Skeletal muscle tissue (tissue), 4 donors: Measurements from ENCODE around the gene RRP1B. TPM values are rescaled to one million over a fixed set of nuclear protein-coding genes. Genes with fewer than 3 reads are reported as not detected.
"Not testable (repeated sequence)": the region's sequence is repeated elsewhere in the genome, so short reads cannot be mapped to it uniquely, and the experiment has no call there.

Experiments used
- H3K27ac ChIP-seq: one replicate; pipeline ENCODE4 v1.7.0; 2013; ENCODE audit warnings: mild to moderate bottlenecking, low read depth, low read length, inconsistent platforms
- H3K27me3 ChIP-seq, 3 donors: one replicate each; pipeline ENCODE4 v1.7.0; 2013; ENCODE audit warnings: low read length in 3 of 3; ENCODE audit not compliant: control insufficient read depth in 3 of 3, insufficient read depth in 3 of 3
- H3K36me3 ChIP-seq, 3 donors: one replicate each; pipeline ENCODE4 v1.7.0; 2013; ENCODE audit warnings: low read length in 3 of 3; ENCODE audit not compliant: control insufficient read depth in 3 of 3, insufficient read depth in 3 of 3
- H3K4me1 ChIP-seq, 3 donors: one replicate each; pipeline ENCODE4 v1.7.0; 2013; ENCODE audit warnings: low read length in 3 of 3, mild to moderate bottlenecking in 3 of 3; ENCODE audit not compliant: control insufficient read depth in 3 of 3, insufficient read depth in 3 of 3
- H3K4me3 ChIP-seq, 3 donors: one replicate each; pipeline ENCODE4 v1.7.0; 2013; ENCODE audit warnings: low read length in 3 of 3
- H3K9ac ChIP-seq, 3 donors: one replicate each; pipeline ENCODE4 v1.7.0; 2013; ENCODE audit warnings: low read length in 3 of 3, mild to moderate bottlenecking in 3 of 3, moderate library complexity in 2 of 3, low read depth in 1 of 3
- H3K9me3 ChIP-seq, 3 donors: one replicate each; pipeline ENCODE4 v1.7.0; 2013; ENCODE audit warnings: low read length in 3 of 3; ENCODE audit not compliant: control insufficient read depth in 3 of 3
- total RNA-seq: library from RNA; depleted of rRNA; stranded (reverse); fragments of >200 nt; gene quantifications from one replicate; pipeline ENCODE4 v1.2.3, GENCODE V29; 2014
- donor health status: Osteomylitis.

Gene RRP1B
- total RNA-seq = 13.6 TPM

GRCh38 chr21:43659136-43660000 is at the start of gene RRP1B, which contains the start of gene HSF2BP:
RRP1B (plus strand) TSS chr21:43659560; CDS start chr21:43659665, 105 bp downstream.
HSF2BP (minus strand) TSS chr21:43659488; CDS start chr21:43658096, 1,392 bp downstream.
- H3K4me1 ChIP-seq = peaks cover 13 to 20% (median 15%) of the 10 kb centered on the region in 3 donors
- peak within 1 kb of the TSS; percentile 78 to 97 (median 94) for H3K4me3 ChIP-seq
- peak within 1 kb of the TSS; percentile 81 for H3K27ac ChIP-seq
- H3K36me3 ChIP-seq = peaks cover 0 to 13% (median 11%) of the 10 kb centered on the region in 3 donors
- H3K9ac ChIP-seq = peak within 1 kb of the TSS; percentile 92 to 93 (median 93)
- H3K27me3 ChIP-seq = no peaks in the 10 kb centered on the region
- H3K9me3 ChIP-seq = no peaks in the 10 kb centered on the region

- Histone ChIP-seq H3K36me3 (no peaks in the 10 kb centered on the region), H3K27ac (no peak overlapping the region), H3K9ac (peak overlapping the region in 1 of 3 donors; percentile 47)
These were observed 47.6 kb upstream of the RRP1B start for GRCh38 chr21:43611598-43612369.

GRCh38 chr21:43613755-43614638 is 45.4 kb upstream of the RRP1B start:
- Histone ChIP-seq H3K27me3 (no peaks in the 10 kb centered on the region), H3K9me3 (no peaks in the 10 kb centered on the region), H3K36me3 (no peaks in the 10 kb centered on the region), H3K27ac (no peak overlapping the region), H3K4me1 (peaks cover 2 to 5% (median 5%) of the 10 kb centered on the region in 3 donors), H3K4me3 (no peak overlapping the region), H3K9ac (no peak overlapping the region)

More at GRCh38 chr21:43611598-43612369, 47.6 kb upstream of the RRP1B start:
- Histone ChIP-seq H3K4me3 (peak overlapping the region in 1 of 3 donors; percentile 1), H3K9me3 (no peaks in the 10 kb centered on the region), H3K27me3 (no peaks in the 10 kb centered on the region), H3K4me1 (peaks cover 2 to 5% (median 5%) of the 10 kb centered on the region in 3 donors)

- Histone ChIP-seq H3K9me3 (peaks cover 0 to 3% (median 0%) of the 10 kb centered on the region in 3 donors), H3K9ac (no peak overlapping the region), H3K36me3 (no peaks in the 10 kb centered on the region), H3K4me3 (no peak overlapping the region), H3K27ac (no peak overlapping the region), H3K27me3 (no peaks in the 10 kb centered on the region), H3K4me1 (peaks cover under 1 to 2% (median 1%) of the 10 kb centered on the region in 3 donors)
These were observed 44.5 kb upstream of the RRP1B start for GRCh38 chr21:43614839-43615238.

GRCh38 chr21:43616861-43617260 is 42.5 kb upstream of the RRP1B start:
- H3K36me3 ChIP-seq, H3K27me3 ChIP-seq, H3K9ac ChIP-seq: not testable (repeated sequence)

GRCh38 chr21:43618940-43619339 is 40.4 kb upstream of the RRP1B start:
- Histone ChIP-seq H3K27ac (no peak overlapping the region), H3K9me3 (peaks cover 0 to 6% (median 3%) of the 10 kb centered on the region in 3 donors), H3K27me3 (no peaks in the 10 kb centered on the region), H3K4me3 (no peak overlapping the region), H3K36me3 (no peaks in the 10 kb centered on the region), H3K9ac (no peak overlapping the region), H3K4me1 (no peaks in the 10 kb centered on the region)

More at GRCh38 chr21:43616861-43617260, 42.5 kb upstream of the RRP1B start:
- not testable (repeated sequence) for H3K4me3 ChIP-seq, H3K9me3 ChIP-seq, H3K4me1 ChIP-seq, H3K27ac ChIP-seq

GRCh38 chr21:43619344-43619743 is 40.0 kb upstream of the RRP1B start:
- H3K27me3 ChIP-seq = no peaks in the 10 kb centered on the region
- H3K27ac ChIP-seq = no peak overlapping the region
- H3K9ac ChIP-seq = no peak overlapping the region
- peaks cover 0 to 6% (median 3%) of the 10 kb centered on the region in 3 donors for H3K9me3 ChIP-seq
- no peaks in the 10 kb centered on the region for H3K4me1 ChIP-seq
- no peaks in the 10 kb centered on the region for H3K36me3 ChIP-seq
- H3K4me3 ChIP-seq = no peak overlapping the region

GRCh38 chr21:43619856-43620255 is 39.5 kb upstream of the RRP1B start:
- H3K27me3 ChIP-seq = no peaks in the 10 kb centered on the region
- peaks cover 0 to 6% (median 3%) of the 10 kb centered on the region in 3 donors for H3K9me3 ChIP-seq
- H3K4me3 ChIP-seq = no peak overlapping the region
- H3K9ac ChIP-seq = no peak overlapping the region
- no peaks in the 10 kb centered on the region for H3K4me1 ChIP-seq
- no peak overlapping the region for H3K27ac ChIP-seq
- no peaks in the 10 kb centered on the region for H3K36me3 ChIP-seq

- H3K4me3 ChIP-seq = no peak overlapping the region
- H3K4me1 ChIP-seq = no peaks in the 10 kb centered on the region
- H3K36me3 ChIP-seq = no peaks in the 10 kb centered on the region
- H3K27ac ChIP-seq = no peak overlapping the region
- H3K9me3 ChIP-seq = peaks cover 0 to 6% (median 3%) of the 10 kb centered on the region in 3 donors
- H3K9ac ChIP-seq = no peak overlapping the region
- no peaks in the 10 kb centered on the region for H3K27me3 ChIP-seq
These were observed 36.6 kb upstream of the RRP1B start for GRCh38 chr21:43622796-43623195.
